H9 (cell line): ENCODE data around the gene ANGEL2. TPM values are rescaled to one million over a fixed set of nuclear protein-coding genes. Genes with fewer than 3 reads are reported as not detected.

ENCODE experiments used
- DNase-seq: peaks from one replicate; pipeline ENCODE4 v3.0.0-alpha.2; 2017
- H2AFZ ChIP-seq: one replicate; pipeline ENCODE4 v1.6.1; 2013; ENCODE audit warnings: mild to moderate bottlenecking, low read length, control low read depth, moderate library complexity
- H2AK5ac ChIP-seq: 2 replicates; pipeline ENCODE4 v1.6.1; 2013; ENCODE audit warnings: low read length, control low read depth, mixed read lengths; ENCODE audit not compliant: insufficient read length
- H2BK120ac ChIP-seq: one replicate; pipeline ENCODE4 v1.6.1; 2013; ENCODE audit warnings: low read depth, mild to moderate bottlenecking, low read length, control low read depth, inconsistent platforms; ENCODE audit not compliant: poor library complexity, severe bottlenecking
- H2BK12ac ChIP-seq: 2 replicates; pipeline ENCODE4 v1.6.1; 2013; ENCODE audit warnings: low read length, control low read depth, mixed read lengths, low read depth; ENCODE audit not compliant: insufficient read length
- H2BK15ac ChIP-seq: 2 replicates; pipeline ENCODE4 v1.6.1; 2013; ENCODE audit warnings: low read depth, low read length, control low read depth
- H2BK20ac ChIP-seq: one replicate; pipeline ENCODE4 v1.6.1; 2013; ENCODE audit warnings: low read depth, mild to moderate bottlenecking, low read length, control low read depth, inconsistent platforms; ENCODE audit not compliant: poor library complexity, severe bottlenecking
- H2BK5ac ChIP-seq: 2 replicates; pipeline ENCODE4 v1.6.1; 2013; ENCODE audit warnings: low read length, control low read depth, mixed read lengths; ENCODE audit not compliant: insufficient read length
- H3K14ac ChIP-seq: 2 replicates; pipeline ENCODE4 v1.6.1; 2013; ENCODE audit warnings: low read length, control low read depth; ENCODE audit not compliant: insufficient read depth
- H3K18ac ChIP-seq: 2 replicates; pipeline ENCODE4 v1.6.1; 2013; ENCODE audit warnings: low read depth, mild to moderate bottlenecking, mixed read lengths, low read length, control low read depth; ENCODE audit not compliant: insufficient read length
- H3K23ac ChIP-seq: 2 replicates; pipeline ENCODE4 v1.6.1; 2013; ENCODE audit warnings: low read length, control low read depth, mixed read lengths, low read depth; ENCODE audit not compliant: insufficient read length
- H3K23me2 ChIP-seq: 2 replicates; pipeline ENCODE4 v1.6.1; 2013; ENCODE audit warnings: low read depth, mild to moderate bottlenecking, mixed read lengths, low read length, control low read depth; ENCODE audit not compliant: insufficient read length, poor library complexity, severe bottlenecking
- H3K27ac ChIP-seq: 2 replicates; pipeline ENCODE4 v1.5.1; 2013; ENCODE audit warnings: low read length, control low read depth, mixed read lengths, low read depth; ENCODE audit not compliant: insufficient read length
- H3K27me3 ChIP-seq: 2 replicates; pipeline ENCODE4 v1.6.1; 2013; ENCODE audit warnings: low read length, control low read depth, inconsistent platforms; ENCODE audit not compliant: insufficient read depth
- H3K4ac ChIP-seq: 2 replicates; pipeline ENCODE4 v1.6.1; 2013; ENCODE audit warnings: low read depth, mild to moderate bottlenecking, control low read depth, inconsistent platforms, low read length, moderate library complexity
- H3K4me1 ChIP-seq: 2 replicates; pipeline ENCODE4 v1.6.1; 2013; ENCODE audit warnings: low read length, control low read depth, inconsistent platforms; ENCODE audit not compliant: insufficient read depth
- H3K4me2 ChIP-seq: 2 replicates; pipeline ENCODE4 v1.6.1; 2013; ENCODE audit warnings: low read length, control low read depth, mixed read lengths; ENCODE audit not compliant: insufficient read length, insufficient read depth
- H3K56ac ChIP-seq: 2 replicates; pipeline ENCODE4 v1.6.1; 2013; ENCODE audit warnings: low read depth, mild to moderate bottlenecking, mixed read lengths, low read length, control low read depth; ENCODE audit not compliant: insufficient read length
- H3K79me1 ChIP-seq: 2 replicates; pipeline ENCODE4 v1.6.1; 2013; ENCODE audit warnings: low read depth, mild to moderate bottlenecking, moderate library complexity, low read length, control low read depth, inconsistent platforms; ENCODE audit not compliant: insufficient read depth, poor library complexity, severe bottlenecking
- H3K79me2 ChIP-seq: 2 replicates; pipeline ENCODE4 v1.6.1; 2013; ENCODE audit warnings: low read length, control low read depth, inconsistent platforms; ENCODE audit not compliant: insufficient read depth
- H3K9ac ChIP-seq: 2 replicates; pipeline ENCODE4 v1.6.1; 2013; ENCODE audit warnings: low read length, control low read depth, mixed read lengths; ENCODE audit not compliant: insufficient read length; ENCODE audit errors: extremely low read depth
- H3K9me3 ChIP-seq: one replicate; pipeline ENCODE4 v1.6.1; 2013; ENCODE audit warnings: low read depth, low read length, inconsistent platforms; ENCODE audit not compliant: control insufficient read depth
- H3T11ph ChIP-seq: one replicate; pipeline ENCODE4 v1.6.1; 2013; ENCODE audit warnings: mild to moderate bottlenecking, low read length, control low read depth, inconsistent platforms
- H4K20me1 ChIP-seq: one replicate; pipeline ENCODE4 v1.6.1; 2013; ENCODE audit not compliant: control insufficient read depth, insufficient read length, insufficient read depth
- H4K5ac ChIP-seq: 2 replicates; pipeline ENCODE4 v1.6.1; 2013; ENCODE audit warnings: low read depth, mild to moderate bottlenecking, mixed read lengths, low read length, control low read depth; ENCODE audit not compliant: insufficient read length
- H4K8ac ChIP-seq: replicated peaks from 2 replicates; pipeline ENCODE4 v1.6.1; 2013; ENCODE audit warnings: low read length, control low read depth, mixed read lengths, low read depth; ENCODE audit not compliant: insufficient read length
- H4K91ac ChIP-seq: 2 replicates; pipeline ENCODE4 v1.6.1; 2013; ENCODE audit warnings: low read depth, mild to moderate bottlenecking, moderate library complexity, mixed read lengths, low read length, control low read depth; ENCODE audit not compliant: insufficient read length
- H3K27ac Mint-ChIP-seq, 3 experiments: 2 replicates in 2 of 3; 3 replicates in 1 of 3; pipeline ENCODE4 v1.8.0; 2020 to 2021; ENCODE audit warnings: mixed read lengths in 3 of 3, mild to moderate bottlenecking in 1 of 3, moderate library complexity in 1 of 3
- H3K27me3 Mint-ChIP-seq: 2 replicates; pipeline ENCODE4 v1.8.0; 2021; ENCODE audit warnings: low read depth, mild to moderate bottlenecking, moderate library complexity, mixed read lengths
- H3K36me3 Mint-ChIP-seq, 3 experiments: 2 replicates in 2 of 3; 3 replicates in 1 of 3; pipeline ENCODE4 v1.8.0; 2020 to 2021; ENCODE audit warnings: low read depth in 3 of 3, mixed read lengths in 3 of 3; ENCODE audit not compliant: insufficient read depth in 1 of 3
- H3K4me1 Mint-ChIP-seq, 2 experiments: 2 replicates each; pipeline ENCODE4 v1.8.0; 2020; ENCODE audit warnings: mixed read lengths in 2 of 2
- H3K4me3 Mint-ChIP-seq, 2 experiments: 2 replicates in 1 of 2; 3 replicates in 1 of 2; pipeline ENCODE4 v1.8.0; 2020 to 2021; ENCODE audit warnings: mild to moderate bottlenecking in 2 of 2, mixed read lengths in 2 of 2, moderate library complexity in 1 of 2
- H3K9me3 Mint-ChIP-seq, 2 experiments: 2 replicates in 1 of 2; 3 replicates in 1 of 2; pipeline ENCODE4 v1.8.0; 2020; ENCODE audit warnings: mild to moderate bottlenecking in 2 of 2, mixed read lengths in 2 of 2, moderate library complexity in 1 of 2
- WGBS: extraction: QIAGEN DNeasy Blood & Tissue Kit; methylation state at CpG from one replicate; pipeline ENCODE4 v1.1.7; 2013; ENCODE audit warnings: missing lambda C conversion rate, low lambda C conversion rate, mixed read lengths; ENCODE audit not compliant: insufficient read length; ENCODE audit errors: extremely low coverage; 5-methylcytosine and 5-hydroxymethylcytosine counted together
- total RNA-seq: library from RNA; stranded (reverse); gene quantifications from 2 replicates; pipeline ENCODE4 v1.2.1, GENCODE V29; 2021
- TF ChIP-seq, protein P1 (sequence below): fragments of 200-600 bp; sonication (generic); conservative IDR thresholded peaks from 3 replicates; pipeline ENCODE4 v1.8.0; 2021; ENCODE audit warnings: antibody characterized with exemption, mild to moderate bottlenecking

Gene ANGEL2
- total RNA-seq, 1 experiment from 2014 or later = 47.8 TPM

- Mint-ChIP-seq H3K4me1 (peaks cover 40 to 46% of the 10 kb centered on the region in 2 experiments), H3K27ac (no peak overlapping the region), H3K36me3 (peaks cover 28 to 36% (median 31%) of the 10 kb centered on the region in 3 experiments), H3K9me3 (peaks cover 8 to 9% of the 10 kb centered on the region in 2 experiments; a peak in 4 of 5 replicates), H3K4me3 (peak overlapping the region; percentile 82 to 93), H3K27me3 (peaks cover 21% of the 10 kb centered on the region)
- H4K8ac ChIP-seq = no peak overlapping the region
- no CpG with 5 or more reads among the region's 2 CpGs for WGBS
- H4K5ac ChIP-seq = no peak overlapping the region
- no peak overlapping the region for H2AFZ ChIP-seq
- H2BK120ac ChIP-seq = no peak overlapping the region
- H3K27ac ChIP-seq = no peak overlapping the region
- H3K23me2 ChIP-seq = peaks cover 14% of the 10 kb centered on the region
- H3T11ph ChIP-seq = no peak overlapping the region
- H2AK5ac ChIP-seq = no peak overlapping the region
- H3K79me2 ChIP-seq = peaks cover 11% of the 10 kb centered on the region; the same call in 1 of the 2 replicates
- peak overlapping the region; percentile 20 for H3K9ac ChIP-seq
- H3K23ac ChIP-seq = no peak overlapping the region
- no peak for DNase-seq
- H2BK15ac ChIP-seq = no peak overlapping the region
- no peak overlapping the region for H3K4ac ChIP-seq
- no peaks in the 10 kb centered on the region for H3K9me3 ChIP-seq
- H3K4me2 ChIP-seq = peak overlapping the region; percentile 77
- no peak overlapping the region for H3K18ac ChIP-seq
- H4K20me1 ChIP-seq = no peaks in the 10 kb centered on the region
- TF ChIP-seq, protein P1, sequence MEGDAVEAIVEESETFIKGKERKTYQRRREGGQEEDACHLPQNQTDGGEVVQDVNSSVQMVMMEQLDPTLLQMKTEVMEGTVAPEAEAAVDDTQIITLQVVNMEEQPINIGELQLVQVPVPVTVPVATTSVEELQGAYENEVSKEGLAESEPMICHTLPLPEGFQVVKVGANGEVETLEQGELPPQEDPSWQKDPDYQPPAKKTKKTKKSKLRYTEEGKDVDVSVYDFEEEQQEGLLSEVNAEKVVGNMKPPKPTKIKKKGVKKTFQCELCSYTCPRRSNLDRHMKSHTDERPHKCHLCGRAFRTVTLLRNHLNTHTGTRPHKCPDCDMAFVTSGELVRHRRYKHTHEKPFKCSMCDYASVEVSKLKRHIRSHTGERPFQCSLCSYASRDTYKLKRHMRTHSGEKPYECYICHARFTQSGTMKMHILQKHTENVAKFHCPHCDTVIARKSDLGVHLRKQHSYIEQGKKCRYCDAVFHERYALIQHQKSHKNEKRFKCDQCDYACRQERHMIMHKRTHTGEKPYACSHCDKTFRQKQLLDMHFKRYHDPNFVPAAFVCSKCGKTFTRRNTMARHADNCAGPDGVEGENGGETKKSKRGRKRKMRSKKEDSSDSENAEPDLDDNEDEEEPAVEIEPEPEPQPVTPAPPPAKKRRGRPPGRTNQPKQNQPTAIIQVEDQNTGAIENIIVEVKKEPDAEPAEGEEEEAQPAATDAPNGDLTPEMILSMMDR = no peak
- H3K14ac ChIP-seq = no peak overlapping the region
- no peaks in the 10 kb centered on the region for H3K27me3 ChIP-seq
- no peak overlapping the region for H2BK5ac ChIP-seq
- no peak overlapping the region for H3K56ac ChIP-seq
- peaks cover 7% of the 10 kb centered on the region for H3K79me1 ChIP-seq
- no peak overlapping the region for H2BK20ac ChIP-seq
- peaks cover 5% of the 10 kb centered on the region; the same call in 1 of the 2 replicates for H3K4me1 ChIP-seq
- no peak overlapping the region for H2BK12ac ChIP-seq
- H4K91ac ChIP-seq = no peak overlapping the region
Observed at GRCh38 chr1:212949771-212950170, 65.9 kb downstream of the ANGEL2 start.
